GM12892 (cell line): ENCODE measurements around the gene SAP30.

Experiments used
- POLR2A ChIP-seq: IDR thresholded peaks from 2 replicates; pipeline ENCODE4 v1.6.1; 2011; ENCODE audit warnings: low read depth, low read length, control low read depth
- POLR2AphosphoS5 ChIP-seq: IDR thresholded peaks from 2 replicates; pipeline ENCODE4 v1.6.1; 2011; ENCODE audit warnings: low read depth, low read length, control low read depth

DNA sequence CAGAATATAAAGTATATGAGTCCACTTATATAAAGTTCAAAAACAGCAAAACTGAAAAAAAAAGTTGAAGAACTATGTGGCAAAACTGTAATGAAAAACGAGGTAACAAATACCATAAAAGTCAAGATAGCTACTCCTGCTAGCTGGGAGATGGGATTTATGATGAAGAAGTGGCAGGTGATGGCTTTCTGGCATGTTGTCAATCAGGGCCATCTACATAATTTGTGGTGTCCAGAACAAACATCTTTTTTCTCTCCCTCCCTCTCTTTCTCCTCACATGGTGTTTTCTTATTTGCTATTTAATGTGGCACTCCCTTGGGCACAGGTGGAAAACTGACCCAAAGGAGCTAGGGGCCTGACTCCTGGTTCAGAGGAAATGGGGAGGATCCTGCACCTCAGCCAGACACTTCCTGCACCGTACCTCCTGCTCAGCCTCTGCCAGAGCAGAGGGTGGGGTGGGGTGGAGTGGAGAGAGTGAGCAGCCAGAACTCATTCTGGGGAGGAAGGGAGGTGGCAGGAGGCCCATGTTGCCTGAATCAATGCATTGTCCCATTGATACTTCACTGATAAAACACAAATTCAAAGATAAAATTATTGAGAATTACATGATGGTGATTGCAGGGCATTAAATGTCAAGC lies 5.3 kb upstream of the SAP30 start:
- no peak for TF ChIP-seq POLR2A
- TF ChIP-seq POLR2AphosphoS5 = no peak
